Activated CD4-positive, alpha-beta T cell treated with anti-CD3 and anti-CD28 coated beads, Interleukin-2, amount 50 U/mL, for 16 hours (primary cell): ENCODE data around the gene AGXT2.

Experiments used
- DNase-seq: peaks from one replicate; pipeline ENCODE4 v3.0.0-alpha.2; 2020

Gene AGXT2

GRCh38 chr5:35047785-35048404 is at the start of gene AGXT2:
TSS of gene AGXT2 (minus strand) at chr5:35047949. CDS start at chr5:35047892, 57 bp downstream.
- DNase-seq: no peak

GRCh38 chr5:35096932-35097331 is 49.2 kb upstream of the AGXT2 start:
- DNase-seq: no peak

GRCh38 chr5:35096216-35096615 is 48.5 kb upstream of the AGXT2 start:
- no peak for DNase-seq

GRCh38 chr5:35095366-35095765 is 47.6 kb upstream of the AGXT2 start:
- DNase-seq: no peak

GRCh38 chr5:35094948-35095347 is 47.2 kb upstream of the AGXT2 start:
- no peak for DNase-seq

- DNase-seq: no peak
Observed at GRCh38 chr5:35092703-35093102, 45.0 kb upstream of the AGXT2 start.

- no peak for DNase-seq
Observed at GRCh38 chr5:35091704-35092103, 44.0 kb upstream of the AGXT2 start.

- DNase-seq: peak; percentile 60
Observed at GRCh38 chr5:35089334-35090314, 41.9 kb upstream of the AGXT2 start.

- no peak for DNase-seq
Observed at GRCh38 chr5:35087991-35088390, 40.2 kb upstream of the AGXT2 start.

- DNase-seq: no peak
Observed at GRCh38 chr5:35083150-35083549, 35.4 kb upstream of the AGXT2 start.

- DNase-seq: no peak
Observed at GRCh38 chr5:35082530-35082929, 34.8 kb upstream of the AGXT2 start.

GRCh38 chr5:35081134-35081533 is 33.4 kb upstream of the AGXT2 start:
- DNase-seq: no peak

- DNase-seq: no peak
Observed at GRCh38 chr5:35073160-35073559, 25.4 kb upstream of the AGXT2 start.

GRCh38 chr5:35069188-35069587 is 21.4 kb upstream of the AGXT2 start:
- no peak for DNase-seq

GRCh38 chr5:35067985-35068384 is 20.2 kb upstream of the AGXT2 start:
- no peak for DNase-seq

- no peak for DNase-seq
Observed at GRCh38 chr5:35066260-35066795, 18.6 kb upstream of the AGXT2 start.

- no peak for DNase-seq
Observed at GRCh38 chr5:35063414-35063813, 15.7 kb upstream of the AGXT2 start.

GRCh38 chr5:35061211-35061770 is 13.5 kb upstream of the AGXT2 start:
- DNase-seq: no peak

- no peak for DNase-seq
Observed at GRCh38 chr5:35060236-35060635, 12.5 kb upstream of the AGXT2 start.

- DNase-seq: no peak
Observed at GRCh38 chr5:35059251-35059650, 11.5 kb upstream of the AGXT2 start.

GRCh38 chr5:35058374-35058788 is 10.6 kb upstream of the AGXT2 start:
- DNase-seq: peak; percentile 27

GRCh38 chr5:35056686-35057085 is 8.9 kb upstream of the AGXT2 start:
- no peak for DNase-seq

GRCh38 chr5:35052838-35053237 is 5.1 kb upstream of the AGXT2 start:
- DNase-seq: no peak
